ENCODE data around the gene SLC5A6. TPM values are rescaled to one million over a fixed set of nuclear protein-coding genes. Genes with fewer than 3 reads are reported as not detected.
A peak's percentile ranks its signal among the peaks of the same experiment; 100 is the strongest.

The SLC5A6 gene
- total RNA-seq, 1 experiment from 2014 or later: 49.0 TPM

DNA sequence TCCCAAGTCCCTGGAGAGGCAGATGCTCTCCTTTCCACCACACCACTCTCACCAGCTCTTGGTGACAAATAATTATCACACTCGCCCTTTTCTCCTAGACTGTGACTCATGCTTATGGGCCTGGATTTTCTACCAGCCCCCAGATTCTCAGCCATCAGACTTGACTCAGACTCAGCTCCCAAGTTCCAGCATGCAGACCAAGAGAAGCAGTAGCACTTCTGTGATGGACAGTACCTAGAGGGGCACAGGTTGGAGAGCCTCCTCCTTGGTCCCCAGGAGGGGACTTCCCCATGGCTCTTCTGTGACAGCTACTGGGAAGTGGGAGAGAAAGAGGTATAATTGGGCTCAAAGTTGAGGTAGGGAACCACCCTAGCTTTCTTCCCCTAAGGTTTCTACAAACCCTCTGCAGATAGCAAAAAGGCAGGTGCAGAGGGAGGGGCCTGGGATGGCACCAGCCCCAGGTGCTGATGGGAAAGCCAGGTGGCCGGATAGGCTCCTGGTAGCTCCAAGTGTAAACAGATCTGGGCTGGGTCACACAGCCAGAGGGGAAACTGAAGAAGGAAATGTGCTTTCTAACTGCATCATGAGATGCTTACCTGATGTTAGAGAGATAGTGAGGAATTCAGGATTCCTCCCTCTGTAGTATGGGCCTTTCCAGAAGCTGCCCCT, 59.1 kb downstream of the SLC5A6 start:
- Histone ChIP-seq H4K20me1 (ENCODE audit: insufficient read depth) (no peaks in the 10 kb centered on the region), H3K4me3 (no peak overlapping the region), H3K79me2 (ENCODE audit: low read depth) (no peaks in the 10 kb centered on the region), H2AFZ (no peak overlapping the region), H3K9me2 (ENCODE audit: insufficient read depth) (no peaks in the 10 kb centered on the region), H3K4me1 (replicated peaks; ENCODE audit: insufficient read depth) (no peaks in the 10 kb centered on the region), H3K36me3 (ENCODE audit: low read depth) (no peaks in the 10 kb centered on the region), H3F3A (ENCODE audit: insufficient read depth, low read depth) (peaks cover 4% of the 10 kb centered on the region; the same call in 1 of the 2 replicates), H3K27ac (no peak overlapping the region), H3K4me2 (no peak overlapping the region), H3K27me3 (ENCODE audit: insufficient read depth, low read depth) (no peaks in the 10 kb centered on the region), H3K9me3 (ENCODE audit: insufficient read depth, low read depth) (no peaks in the 10 kb centered on the region)
- CTCF ChIA-PET: no interaction called here
- BruUV-seq (replicated peaks): no TSS peak
- DNase-seq: peak; percentile 21 to 37
- intact Hi-C loops (cut with micrococcal nuclease; ENCODE audit: unreplicated experiment): no loop called here
- TF ChIP-seq, protein P1, sequence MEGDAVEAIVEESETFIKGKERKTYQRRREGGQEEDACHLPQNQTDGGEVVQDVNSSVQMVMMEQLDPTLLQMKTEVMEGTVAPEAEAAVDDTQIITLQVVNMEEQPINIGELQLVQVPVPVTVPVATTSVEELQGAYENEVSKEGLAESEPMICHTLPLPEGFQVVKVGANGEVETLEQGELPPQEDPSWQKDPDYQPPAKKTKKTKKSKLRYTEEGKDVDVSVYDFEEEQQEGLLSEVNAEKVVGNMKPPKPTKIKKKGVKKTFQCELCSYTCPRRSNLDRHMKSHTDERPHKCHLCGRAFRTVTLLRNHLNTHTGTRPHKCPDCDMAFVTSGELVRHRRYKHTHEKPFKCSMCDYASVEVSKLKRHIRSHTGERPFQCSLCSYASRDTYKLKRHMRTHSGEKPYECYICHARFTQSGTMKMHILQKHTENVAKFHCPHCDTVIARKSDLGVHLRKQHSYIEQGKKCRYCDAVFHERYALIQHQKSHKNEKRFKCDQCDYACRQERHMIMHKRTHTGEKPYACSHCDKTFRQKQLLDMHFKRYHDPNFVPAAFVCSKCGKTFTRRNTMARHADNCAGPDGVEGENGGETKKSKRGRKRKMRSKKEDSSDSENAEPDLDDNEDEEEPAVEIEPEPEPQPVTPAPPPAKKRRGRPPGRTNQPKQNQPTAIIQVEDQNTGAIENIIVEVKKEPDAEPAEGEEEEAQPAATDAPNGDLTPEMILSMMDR (conservative IDR thresholded peaks at IDR 0.05): no peak
- no peak for TF ChIP-seq EZH2 (IDR thresholded peaks at IDR 0.05; ENCODE audit: low read depth)
- POLR2A ChIA-PET (ENCODE audit: unreplicated experiment): interaction anchor here (0.6 kb wide), 2 partner anchors 185 to 215 kb away, joined by 3 read pairs; no protein-coding TSS in a partner anchor

DNA sequence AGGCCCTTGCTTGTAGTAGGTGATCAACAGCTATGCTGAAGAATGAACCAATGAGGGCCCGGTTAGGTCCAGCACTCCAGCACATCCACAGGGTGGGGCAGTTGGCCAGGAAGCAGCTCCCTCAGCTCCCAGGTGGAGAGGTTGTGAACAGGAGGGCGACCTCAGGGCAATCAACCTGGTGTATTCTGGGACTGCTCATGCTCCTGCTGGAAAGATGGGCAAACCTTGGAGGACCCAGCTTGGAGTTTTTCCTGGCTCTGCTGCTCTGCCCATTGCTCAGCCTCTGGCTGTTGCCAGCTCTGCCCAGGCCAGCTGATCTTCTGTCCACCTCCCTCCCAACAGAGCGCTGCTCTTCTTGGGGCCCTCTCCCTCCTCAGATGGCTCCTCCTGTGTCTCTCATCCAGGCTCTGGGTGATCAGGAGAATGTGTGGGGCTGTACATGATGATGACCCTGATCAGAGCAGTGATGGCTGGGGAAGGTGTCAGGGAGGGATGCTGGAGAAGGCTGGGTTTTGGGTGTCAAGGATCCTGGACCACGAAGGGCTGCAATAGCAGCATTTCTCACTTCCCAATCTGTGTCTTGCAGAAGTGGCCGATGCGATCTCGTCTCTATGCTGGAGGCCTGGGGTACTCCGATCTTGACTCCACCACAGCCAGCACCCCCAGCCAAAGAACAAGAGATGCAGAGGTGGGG, 59.8 kb downstream of the SLC5A6 start:
- no peak for DNase-seq
- intact Hi-C loops (cut with micrococcal nuclease; ENCODE audit: unreplicated experiment): no loop called here
- Histone ChIP-seq H3K4me3 (no peak overlapping the region), H3K4me1 (replicated peaks; ENCODE audit: insufficient read depth) (no peaks in the 10 kb centered on the region), H3K27ac (no peak overlapping the region), H3K4me2 (no peak overlapping the region), H3F3A (ENCODE audit: insufficient read depth, low read depth) (peaks cover 4% of the 10 kb centered on the region; the same call in 1 of the 2 replicates), H3K79me2 (ENCODE audit: low read depth) (no peaks in the 10 kb centered on the region), H3K9me3 (ENCODE audit: insufficient read depth, low read depth) (no peaks in the 10 kb centered on the region), H4K20me1 (ENCODE audit: insufficient read depth) (no peaks in the 10 kb centered on the region), H3K9me2 (ENCODE audit: insufficient read depth) (no peaks in the 10 kb centered on the region), H3K36me3 (ENCODE audit: low read depth) (no peaks in the 10 kb centered on the region), H2AFZ (no peak overlapping the region), H3K27me3 (ENCODE audit: insufficient read depth, low read depth) (no peaks in the 10 kb centered on the region)
- ChIA-PET POLR2A (ENCODE audit: unreplicated experiment) (interaction anchor here (0.6 kb wide), 2 partner anchors 184 to 215 kb away, joined by 3 read pairs; no protein-coding TSS in a partner anchor), CTCF (no interaction called here)
- BruUV-seq (replicated peaks): no TSS peak
- no peak for TF ChIP-seq EZH2 (IDR thresholded peaks at IDR 0.05; ENCODE audit: low read depth)
- TF ChIP-seq, protein P1 (conservative IDR thresholded peaks at IDR 0.05): no peak

DNA sequence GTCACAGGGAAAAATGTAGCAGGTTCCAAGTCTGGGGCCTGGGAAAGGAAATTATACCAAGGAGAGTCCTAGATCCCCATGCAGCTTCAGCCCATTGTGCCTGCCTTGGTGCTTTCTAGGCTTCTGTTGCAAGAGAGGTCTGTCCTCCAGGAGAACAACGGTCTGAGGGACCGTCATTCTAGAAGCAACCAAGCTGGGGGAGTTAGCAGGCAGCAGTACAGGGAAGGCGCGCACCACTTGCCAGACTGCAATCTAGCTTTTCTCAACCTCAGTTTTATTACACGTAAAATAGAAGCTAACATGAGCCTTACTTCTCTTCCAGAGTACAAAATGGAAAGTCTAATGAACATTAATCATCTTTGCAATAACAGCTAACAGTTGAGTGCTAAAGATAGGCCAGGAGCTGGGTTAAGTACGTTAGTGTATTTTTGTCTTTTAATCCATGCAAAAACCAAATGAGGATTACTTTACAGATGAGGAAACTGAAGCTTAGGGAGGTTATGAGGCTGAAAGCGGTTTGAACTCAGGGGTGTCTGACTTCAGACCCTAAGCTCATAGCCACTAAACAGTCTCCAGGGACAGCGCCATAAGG, 61.3 kb downstream of the SLC5A6 start:
- ChIA-PET CTCF (no interaction called here), POLR2A (ENCODE audit: unreplicated experiment) (no interaction called here)
- no peaks in the 10 kb centered on the region for H3K79me2 ChIP-seq (ENCODE audit: low read depth)
- peaks cover 4% of the 10 kb centered on the region; the same call in 1 of the 2 replicates for H3F3A ChIP-seq (ENCODE audit: insufficient read depth, low read depth)
- TF ChIP-seq, protein P1 (conservative IDR thresholded peaks at IDR 0.05): no peak
- TF ChIP-seq EZH2 (IDR thresholded peaks at IDR 0.05; ENCODE audit: low read depth): no peak
- H3K9me2 ChIP-seq (ENCODE audit: insufficient read depth): no peaks in the 10 kb centered on the region
- H3K36me3 ChIP-seq (ENCODE audit: low read depth): no peaks in the 10 kb centered on the region
- no TSS peak for BruUV-seq (replicated peaks)
- H3K9me3 ChIP-seq (ENCODE audit: insufficient read depth, low read depth): no peaks in the 10 kb centered on the region
- H3K4me1 ChIP-seq (replicated peaks; ENCODE audit: insufficient read depth): no peaks in the 10 kb centered on the region
- H3K4me3 ChIP-seq: no peak overlapping the region
- H2AFZ ChIP-seq: no peak overlapping the region
- intact Hi-C loops (cut with micrococcal nuclease; ENCODE audit: unreplicated experiment): no loop called here
- no peak for DNase-seq
- no peak overlapping the region for H3K4me2 ChIP-seq
- no peak overlapping the region for H3K27ac ChIP-seq
- H4K20me1 ChIP-seq (ENCODE audit: insufficient read depth): no peaks in the 10 kb centered on the region
- no peaks in the 10 kb centered on the region for H3K27me3 ChIP-seq (ENCODE audit: insufficient read depth, low read depth)

Other genes with a start within 250 kb of the SLC5A6 start
- gene MAPRE3, start 241.6 kb downstream of the SLC5A6 start, total RNA-seq (2021): 17.1 and 25.2 TPM in 2 replicates
- gene TMEM214, start 179.3 kb downstream of the SLC5A6 start, total RNA-seq (2021): 60.9 and 65.6 TPM in 2 replicates
- gene AGBL5, start 160.6 kb downstream of the SLC5A6 start, total RNA-seq (2021): 63.2 and 64.0 TPM in 2 replicates
- 165 and 166 TPM in 2 replicates for gene OST4, start 140.6 kb downstream of the SLC5A6 start, total RNA-seq (2021)
- gene EMILIN1, start 133.7 kb downstream of the SLC5A6 start, total RNA-seq (2021): 0.83 and 1.6 TPM in 2 replicates
- 4.4 and 10.4 TPM in 2 replicates for gene KHK, start 125.5 kb downstream of the SLC5A6 start, total RNA-seq (2021)
- 0.37 TPM in 1 of 2 replicates, not detected in the other for gene CGREF1, start 93.1 kb downstream of the SLC5A6 start, total RNA-seq (2021)
- gene ABHD1, start 88.5 kb downstream of the SLC5A6 start, total RNA-seq (2021): not detected in 2 replicates
- gene PREB, start 77.6 kb downstream of the SLC5A6 start, total RNA-seq (2021): 35.7 and 36.2 TPM in 2 replicates
- gene PRR30, start 72.9 kb downstream of the SLC5A6 start, total RNA-seq (2021): not detected in 2 replicates
- not detected in 2 replicates for gene TCF23, start 63.3 kb downstream of the SLC5A6 start, total RNA-seq (2021)
- 92.8 and 126 TPM in 2 replicates for gene ATRAID, start 227 bp downstream of the SLC5A6 start, total RNA-seq (2021)
- 41.5 and 70.8 TPM in 2 replicates for gene CAD, start 5.1 kb upstream of the SLC5A6 start, total RNA-seq (2021)
- gene SLC30A3, start 50.8 kb upstream of the SLC5A6 start, total RNA-seq (2021): 1.5 and 2.3 TPM in 2 replicates
- not detected in 2 replicates for gene DNAJC5G, start 63.2 kb upstream of the SLC5A6 start, total RNA-seq (2021)
- 8.2 and 9.8 TPM in 2 replicates for gene TRIM54, start 70.2 kb upstream of the SLC5A6 start, total RNA-seq (2021)
- 2.8 and 4.6 TPM in 2 replicates for gene UCN, start 96.2 kb upstream of the SLC5A6 start, total RNA-seq (2021)
- 42.2 and 47.5 TPM in 2 replicates for gene MPV17, start 110.8 kb upstream of the SLC5A6 start, total RNA-seq (2021)
- gene GTF3C2, start 144.5 kb upstream of the SLC5A6 start, total RNA-seq (2021): 57.5 and 69.8 TPM in 2 replicates
- 32.9 and 33.1 TPM in 2 replicates for gene EIF2B4, start 158.1 kb upstream of the SLC5A6 start, total RNA-seq (2021)
- 60.6 and 73.7 TPM in 2 replicates for gene SNX17, start 158.3 kb upstream of the SLC5A6 start, total RNA-seq (2021)
- gene ZNF513, start 168.5 kb upstream of the SLC5A6 start, total RNA-seq (2021): 4.1 and 4.5 TPM in 2 replicates
- 114 and 136 TPM in 2 replicates for gene PPM1G, start 197.3 kb upstream of the SLC5A6 start, total RNA-seq (2021)
- gene NRBP1, start 216.4 kb upstream of the SLC5A6 start, total RNA-seq (2021): 67.9 and 83.9 TPM in 2 replicates
- 62.9 and 91.7 TPM in 2 replicates for gene KRTCAP3, start 230.1 kb upstream of the SLC5A6 start, total RNA-seq (2021)